Left ventricle myocardium inferior (tissue), 1 donor: ENCODE data around the gene SLIT3. TPM values are rescaled to one million over a fixed set of nuclear protein-coding genes. Genes with fewer than 3 reads are reported as not detected.

Experiments
- DNase-seq: peaks from one replicate; pipeline ENCODE4 v3.0.0-alpha.2; 2020
- H3K27ac ChIP-seq: fragments of 200-600 bp; replicated peaks from 2 replicates; pipeline ENCODE4 v1.8.0; 2021
- H3K27me3 ChIP-seq: fragments of 200-600 bp; 2 replicates; pipeline ENCODE4 v1.8.0; 2021; ENCODE audit warnings: low read depth
- H3K36me3 ChIP-seq: fragments of 200-600 bp; 2 replicates; pipeline ENCODE4 v1.8.0; 2021
- H3K4me1 ChIP-seq: fragments of 200-600 bp; 2 replicates; pipeline ENCODE4 v1.8.0; 2021
- H3K4me3 ChIP-seq: fragments of 200-600 bp; 2 replicates; pipeline ENCODE4 v1.8.0; 2021; ENCODE audit warnings: mild to moderate bottlenecking, moderate library complexity
- H3K9me3 ChIP-seq: fragments of 200-600 bp; replicated peaks from 2 replicates; pipeline ENCODE4 v1.8.0; 2021
- intact Hi-C: fragments of 100-400 bp; cut with micrococcal nuclease; formaldehyde crosslinking; loops from one replicate; pipeline ENCODE4 v1.11.0; 2022
- total RNA-seq: library from RNA; stranded (reverse); fragmentation: NEBNext Ultra II Directional; extraction: Animal tissue kit (Norgen Biotek cat#: 25700); gene quantifications from one replicate; pipeline ENCODE4 v1.2.1, GENCODE V29; 2021
- TF ChIP-seq, protein P1 (sequence below): fragments of 200-600 bp; IDR thresholded peaks from 2 replicates; pipeline ENCODE4 v1.8.0; 2021; ENCODE audit warnings: antibody characterized with exemption, mild to moderate bottlenecking, borderline replicate concordance
- donor health status: DM: no; HTN: yes; CAD: no; lungs with severe emphysema.

The SLIT3 gene
- total RNA-seq, 1 donor from 2014 or later: 22.7 TPM

DNA sequence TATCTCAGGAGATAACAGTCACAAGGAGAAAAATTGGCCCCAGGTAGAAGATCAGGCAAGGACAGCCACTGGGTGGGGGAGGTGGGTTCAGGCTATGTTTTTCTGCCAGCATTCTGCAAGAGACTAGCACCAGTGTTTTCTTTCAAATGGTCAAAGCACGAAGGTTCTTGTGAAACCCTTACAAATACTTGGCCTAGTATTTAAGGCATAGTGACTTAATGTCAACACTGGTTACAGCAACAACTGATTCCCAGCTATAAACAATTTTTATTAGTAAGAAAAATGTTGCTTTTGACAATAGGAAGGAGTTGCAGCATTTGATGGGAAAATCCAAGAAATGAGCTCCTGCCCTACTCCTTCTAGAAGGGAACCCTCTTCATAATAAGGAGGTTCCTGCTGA, 349.6 kb downstream of the SLIT3 start:
- H3K27ac ChIP-seq: no peak overlapping the region
- no peak overlapping the region for H3K4me3 ChIP-seq
- DNase-seq: no peak
- H3K9me3 ChIP-seq: no peaks in the 10 kb centered on the region
- intact Hi-C loops: no loop called here
- H3K27me3 ChIP-seq: no peaks in the 10 kb centered on the region
- TF ChIP-seq, protein P1, sequence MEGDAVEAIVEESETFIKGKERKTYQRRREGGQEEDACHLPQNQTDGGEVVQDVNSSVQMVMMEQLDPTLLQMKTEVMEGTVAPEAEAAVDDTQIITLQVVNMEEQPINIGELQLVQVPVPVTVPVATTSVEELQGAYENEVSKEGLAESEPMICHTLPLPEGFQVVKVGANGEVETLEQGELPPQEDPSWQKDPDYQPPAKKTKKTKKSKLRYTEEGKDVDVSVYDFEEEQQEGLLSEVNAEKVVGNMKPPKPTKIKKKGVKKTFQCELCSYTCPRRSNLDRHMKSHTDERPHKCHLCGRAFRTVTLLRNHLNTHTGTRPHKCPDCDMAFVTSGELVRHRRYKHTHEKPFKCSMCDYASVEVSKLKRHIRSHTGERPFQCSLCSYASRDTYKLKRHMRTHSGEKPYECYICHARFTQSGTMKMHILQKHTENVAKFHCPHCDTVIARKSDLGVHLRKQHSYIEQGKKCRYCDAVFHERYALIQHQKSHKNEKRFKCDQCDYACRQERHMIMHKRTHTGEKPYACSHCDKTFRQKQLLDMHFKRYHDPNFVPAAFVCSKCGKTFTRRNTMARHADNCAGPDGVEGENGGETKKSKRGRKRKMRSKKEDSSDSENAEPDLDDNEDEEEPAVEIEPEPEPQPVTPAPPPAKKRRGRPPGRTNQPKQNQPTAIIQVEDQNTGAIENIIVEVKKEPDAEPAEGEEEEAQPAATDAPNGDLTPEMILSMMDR: no peak
- no peaks in the 10 kb centered on the region for H3K4me1 ChIP-seq
- no peaks in the 10 kb centered on the region for H3K36me3 ChIP-seq

DNA sequence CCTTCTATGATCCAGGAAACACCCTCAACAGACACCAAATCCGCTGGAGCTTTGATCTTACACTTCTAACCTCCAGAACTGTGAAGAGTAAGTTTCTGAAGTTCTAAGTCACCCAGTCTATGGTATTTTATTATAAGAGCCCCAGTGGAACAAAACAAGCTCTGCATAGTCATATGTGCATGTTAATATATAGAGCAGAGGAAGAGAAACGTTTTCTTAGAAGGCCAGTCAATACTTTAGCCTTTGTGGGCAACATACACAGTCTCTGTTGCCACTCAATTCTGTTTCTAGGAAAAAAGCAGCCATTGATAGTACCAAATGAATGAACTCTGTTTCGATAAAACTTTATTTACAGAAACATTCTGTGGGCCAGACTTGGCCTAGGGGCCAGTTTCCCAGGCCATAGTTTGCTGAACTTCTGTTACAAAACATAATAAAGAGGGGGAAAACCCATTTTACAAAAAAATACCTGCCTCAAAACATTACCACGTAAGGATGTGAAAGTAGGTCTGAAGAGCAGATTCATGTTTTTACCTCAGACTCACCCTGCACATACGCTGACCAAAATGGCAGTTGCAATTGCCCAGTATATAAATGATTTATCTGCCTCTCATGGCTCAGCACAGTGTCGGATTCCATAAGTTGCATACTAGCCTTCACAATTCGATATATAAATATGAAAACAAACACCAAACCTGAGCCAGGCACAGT, 350.5 kb downstream of the SLIT3 start:
- Histone ChIP-seq H3K36me3 (no peaks in the 10 kb centered on the region), H3K9me3 (no peaks in the 10 kb centered on the region), H3K27ac (no peak overlapping the region), H3K27me3 (no peaks in the 10 kb centered on the region), H3K4me3 (no peak overlapping the region), H3K4me1 (no peaks in the 10 kb centered on the region)
- TF ChIP-seq, protein P1: no peak
- intact Hi-C loops: no loop called here
- no peak for DNase-seq

DNA sequence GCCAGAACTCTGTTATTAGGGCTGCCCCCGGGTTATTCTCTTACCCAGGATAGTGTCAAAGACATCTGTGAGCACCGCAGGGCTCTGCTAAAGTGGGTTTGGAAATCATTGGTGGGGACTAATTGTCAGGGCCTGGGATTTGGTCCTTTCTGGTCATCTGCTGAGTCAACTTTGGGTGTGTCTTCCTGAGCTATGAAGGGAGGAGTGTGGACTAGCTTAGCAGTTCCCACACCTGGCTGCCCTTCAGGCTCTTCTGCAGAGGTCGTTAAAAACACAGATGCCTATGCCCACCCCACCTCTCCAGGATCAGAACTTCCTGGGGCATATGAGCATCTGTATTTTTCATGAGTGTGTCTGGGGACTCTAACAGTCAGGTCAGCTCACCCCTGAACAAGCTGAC, 352.2 kb downstream of the SLIT3 start:
- peaks cover 7% of the 10 kb centered on the region for H3K4me1 ChIP-seq
- no peak for DNase-seq
- intact Hi-C loops: no loop called here

DNA sequence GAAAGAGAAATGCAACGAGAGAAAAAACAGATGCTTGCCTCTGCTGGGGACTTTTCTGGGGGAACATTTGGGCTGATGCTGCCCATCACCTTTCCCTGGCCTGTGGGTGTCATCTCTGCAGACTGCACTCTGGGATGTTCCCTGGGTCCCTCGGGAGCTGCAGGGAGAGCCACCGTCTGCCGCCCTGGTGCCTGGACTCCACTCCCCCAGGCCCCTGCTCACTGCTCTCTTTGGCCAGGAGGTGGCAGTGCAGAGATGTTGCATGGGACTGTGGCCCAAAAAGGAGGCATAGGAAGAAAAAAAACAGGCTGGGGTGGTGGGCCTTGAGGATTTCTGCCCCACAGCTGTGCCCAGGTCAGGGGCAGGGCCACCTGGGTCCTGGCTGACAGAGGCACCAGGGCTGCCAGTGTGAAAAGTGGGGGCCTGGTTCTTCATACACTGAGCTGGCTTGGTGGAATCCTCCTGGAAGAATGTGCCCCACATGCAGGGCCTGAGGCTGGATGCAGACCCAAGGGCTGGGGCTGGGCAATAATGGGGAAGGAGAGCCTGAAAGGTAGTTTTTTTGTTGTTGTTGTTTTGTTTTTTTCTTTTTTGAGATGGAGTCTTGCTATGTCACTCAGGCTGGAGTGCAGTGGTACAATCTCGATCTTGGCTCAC, 353.6 kb downstream of the SLIT3 start:
- Histone ChIP-seq H3K4me1 (peaks cover 11% of the 10 kb centered on the region), H3K27me3 (no peaks in the 10 kb centered on the region), H3K36me3 (no peaks in the 10 kb centered on the region), H3K4me3 (no peak overlapping the region), H3K27ac (no peak overlapping the region), H3K9me3 (no peaks in the 10 kb centered on the region)
- TF ChIP-seq, protein P1: peak; percentile 77
- intact Hi-C loops: no loop called here
- peak; percentile 24 for DNase-seq

More for the DNA sequence above, 352.2 kb downstream of the SLIT3 start:
- Histone ChIP-seq H3K27me3 (no peaks in the 10 kb centered on the region), H3K4me3 (no peak overlapping the region), H3K36me3 (no peaks in the 10 kb centered on the region), H3K9me3 (no peaks in the 10 kb centered on the region), H3K27ac (no peak overlapping the region)
- TF ChIP-seq, protein P1: no peak

DNA sequence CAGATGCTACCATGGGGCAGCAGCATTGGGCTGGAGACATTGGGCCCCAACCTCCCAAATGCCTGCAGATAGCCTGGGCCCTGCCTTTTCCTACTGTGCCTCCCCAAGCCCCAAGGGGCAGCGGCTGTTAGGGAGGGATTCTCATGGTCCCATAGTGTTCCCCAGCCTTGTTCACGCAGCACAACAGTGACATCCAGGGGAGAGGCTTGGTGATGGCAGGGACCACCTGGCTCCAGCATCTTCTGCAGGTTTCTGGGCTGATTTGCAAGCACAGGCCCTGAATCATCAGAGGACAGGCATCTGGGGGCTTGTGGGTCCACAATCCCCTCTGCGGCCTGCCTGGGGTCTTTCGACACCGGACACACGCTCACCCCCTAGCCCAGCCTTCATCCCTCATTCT, 354.6 kb downstream of the SLIT3 start:
- DNase-seq: no peak
- Histone ChIP-seq H3K27me3 (no peaks in the 10 kb centered on the region), H3K9me3 (no peaks in the 10 kb centered on the region), H3K4me1 (peaks cover 11% of the 10 kb centered on the region), H3K36me3 (no peaks in the 10 kb centered on the region), H3K27ac (no peak overlapping the region), H3K4me3 (no peak overlapping the region)
- intact Hi-C loops: no loop called here
- TF ChIP-seq, protein P1: peak; percentile 47
